Activated T-helper 1 cell treated with anti-CD3 and anti-CD28 coated beads, Interleukin-12 subunit alpha, Interleukin-12 subunit beta, Interleukin-2, Interleukin-4 antibody, amounts not matched to agents 30 ng/mL and 10 ng/mL and 1 ng/mL, durations not matched to agents 14 hours and 24 hours and 36 hours (primary cell): Measurements from ENCODE around the gene BMAL1. TPM values are rescaled to one million over a fixed set of nuclear protein-coding genes. Genes with fewer than 3 reads are reported as not detected.
"Not testable (repeated sequence)": the region's sequence is repeated elsewhere in the genome, so short reads cannot be mapped to it uniquely, and the experiment has no call there.

ENCODE experiments used
- DNase-seq: peaks from one replicate; pipeline ENCODE4 v3.0.0; 2021; ENCODE audit warnings: low spot score
- H3K27ac Mint-ChIP-seq: one replicate; pipeline ENCODE4 v1.8.0; 2021; ENCODE audit warnings: mild to moderate bottlenecking, mixed read lengths
- H3K27me3 Mint-ChIP-seq: one replicate; pipeline ENCODE4 v1.8.0; 2022; ENCODE audit warnings: mild to moderate bottlenecking, moderate library complexity, mixed read lengths; ENCODE audit not compliant: insufficient read depth
- H3K36me3 Mint-ChIP-seq: one replicate; pipeline ENCODE4 v1.8.0; 2021; ENCODE audit warnings: low read depth, mixed read lengths
- H3K4me1 Mint-ChIP-seq: one replicate; pipeline ENCODE4 v1.8.0; 2021; ENCODE audit warnings: low read depth, mixed read lengths
- H3K4me3 Mint-ChIP-seq: one replicate; pipeline ENCODE4 v1.8.0; 2021; ENCODE audit warnings: mild to moderate bottlenecking, moderate library complexity, mixed read lengths
- H3K9me3 Mint-ChIP-seq: one replicate; pipeline ENCODE4 v1.8.0; 2021; ENCODE audit warnings: mixed read lengths
- intact Hi-C: fragments of 100-400 bp; cut with micrococcal nuclease; formaldehyde crosslinking; loops from one replicate; pipeline ENCODE4 v1.15.1; 2024
- total RNA-seq: library from RNA; stranded (reverse); gene quantifications from 2 replicates; pipeline ENCODE4 v1.2.3, GENCODE V29; 2022

Gene BMAL1
- total RNA-seq, 1 donor from 2014 or later, result 33.6 TPM

DNA sequence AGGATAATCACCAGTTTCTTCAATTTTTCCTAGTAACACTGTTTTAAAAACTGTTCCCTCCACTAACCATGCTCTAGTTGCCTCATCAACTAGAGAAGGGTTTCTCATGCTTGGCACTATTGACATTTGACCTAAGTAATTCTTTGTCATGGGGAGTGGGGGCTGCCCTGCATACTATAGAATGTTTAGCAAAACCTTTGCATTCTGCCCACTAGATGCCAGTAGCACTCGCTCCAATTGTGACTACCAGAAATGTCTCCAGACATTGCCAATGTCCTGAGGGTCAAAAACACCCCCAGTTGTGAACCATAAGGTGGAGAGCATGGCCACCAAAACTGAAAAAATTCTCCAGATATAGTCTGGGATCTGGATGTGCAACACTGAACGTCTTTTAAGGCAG is 27.6 kb upstream of the BMAL1 start:
- Mint-ChIP-seq H3K4me1 (no peaks in the 10 kb centered on the region), H3K27me3 (peaks cover 19% of the 10 kb centered on the region), H3K27ac (no peak overlapping the region), H3K9me3 (no peaks in the 10 kb centered on the region), H3K4me3 (no peak overlapping the region), H3K36me3 (no peaks in the 10 kb centered on the region)
- intact Hi-C loops, result loop anchor here (1.0 kb wide), 1 partner anchor 94 kb away; no protein-coding TSS in a partner anchor
- DNase-seq, result no peak

DNA sequence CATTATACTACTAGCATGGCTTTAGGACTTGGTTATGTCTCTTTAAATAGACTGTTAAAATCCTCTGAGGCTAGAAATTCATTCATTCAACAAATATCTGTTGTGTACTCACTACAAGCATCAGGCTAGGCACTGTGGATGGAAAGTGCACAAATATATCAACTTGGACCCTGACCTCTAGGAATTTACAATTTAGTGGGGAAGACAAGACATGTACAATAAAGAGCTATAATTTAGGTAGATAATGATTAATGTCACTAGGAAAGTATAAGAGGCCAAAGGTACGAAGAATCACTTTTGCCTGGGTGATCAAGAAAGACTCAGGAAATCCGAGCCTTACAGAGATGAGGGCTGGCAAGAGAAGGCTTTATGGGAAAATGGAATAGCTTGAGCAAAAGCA is 25.6 kb upstream of the BMAL1 start:
- peaks cover 7% of the 10 kb centered on the region for H3K27me3 Mint-ChIP-seq
- no peak for DNase-seq
- no peak overlapping the region for H3K4me3 Mint-ChIP-seq
- H3K4me1 Mint-ChIP-seq, result no peaks in the 10 kb centered on the region
- no peaks in the 10 kb centered on the region for H3K9me3 Mint-ChIP-seq
- intact Hi-C loops, result no loop called here
- H3K27ac Mint-ChIP-seq, result no peak overlapping the region
- H3K36me3 Mint-ChIP-seq, result no peaks in the 10 kb centered on the region

GRCh38 chr11:13252438-13252837 is 25.2 kb upstream of the BMAL1 start:
- no peaks in the 10 kb centered on the region for H3K9me3 Mint-ChIP-seq
- no peak overlapping the region for H3K4me3 Mint-ChIP-seq
- intact Hi-C loops, result no loop called here

GRCh38 chr11:13256216-13256615 is 21.4 kb upstream of the BMAL1 start:
- intact Hi-C loops, result no loop called here
- peaks cover 6% of the 10 kb centered on the region for H3K27me3 Mint-ChIP-seq
- no peak for DNase-seq

More at GRCh38 chr11:13252438-13252837, 25.2 kb upstream of the BMAL1 start:
- H3K36me3 Mint-ChIP-seq, result no peaks in the 10 kb centered on the region
- H3K4me1 Mint-ChIP-seq, result no peaks in the 10 kb centered on the region
- no peak overlapping the region for H3K27ac Mint-ChIP-seq
- DNase-seq, result no peak
- H3K27me3 Mint-ChIP-seq, result peaks cover 3% of the 10 kb centered on the region

GRCh38 chr11:13258061-13258460 is 19.5 kb upstream of the BMAL1 start:
- DNase-seq, H3K27ac Mint-ChIP-seq, H3K9me3 Mint-ChIP-seq, H3K27me3 Mint-ChIP-seq, intact Hi-C loops, H3K4me3 Mint-ChIP-seq, H3K36me3 Mint-ChIP-seq: not testable (repeated sequence)
- H3K4me1 Mint-ChIP-seq, result peaks cover 14% of the 10 kb centered on the region

More at GRCh38 chr11:13256216-13256615, 21.4 kb upstream of the BMAL1 start:
- no peaks in the 10 kb centered on the region for H3K9me3 Mint-ChIP-seq
- no peak overlapping the region for H3K27ac Mint-ChIP-seq
- H3K36me3 Mint-ChIP-seq, result no peaks in the 10 kb centered on the region
- peaks cover 14% of the 10 kb centered on the region for H3K4me1 Mint-ChIP-seq
- no peak overlapping the region for H3K4me3 Mint-ChIP-seq

- Mint-ChIP-seq H3K27ac (no peak overlapping the region), H3K4me3 (no peak overlapping the region), H3K9me3 (no peaks in the 10 kb centered on the region), H3K27me3 (peaks cover 12% of the 10 kb centered on the region), H3K36me3 (no peaks in the 10 kb centered on the region), H3K4me1 (peaks cover 14% of the 10 kb centered on the region)
- intact Hi-C loops, result no loop called here
- DNase-seq, result no peak
These were observed 18.7 kb upstream of the BMAL1 start for GRCh38 chr11:13258855-13259254.

GRCh38 chr11:13259374-13259773 is 18.2 kb upstream of the BMAL1 start:
- intact Hi-C loops, result no loop called here
- Mint-ChIP-seq H3K4me3 (peak overlapping the region; percentile 12), H3K27me3 (peaks cover 15% of the 10 kb centered on the region), H3K9me3 (no peaks in the 10 kb centered on the region), H3K4me1 (peaks cover 14% of the 10 kb centered on the region), H3K36me3 (no peaks in the 10 kb centered on the region), H3K27ac (no peak overlapping the region)
- DNase-seq, result no peak

DNA sequence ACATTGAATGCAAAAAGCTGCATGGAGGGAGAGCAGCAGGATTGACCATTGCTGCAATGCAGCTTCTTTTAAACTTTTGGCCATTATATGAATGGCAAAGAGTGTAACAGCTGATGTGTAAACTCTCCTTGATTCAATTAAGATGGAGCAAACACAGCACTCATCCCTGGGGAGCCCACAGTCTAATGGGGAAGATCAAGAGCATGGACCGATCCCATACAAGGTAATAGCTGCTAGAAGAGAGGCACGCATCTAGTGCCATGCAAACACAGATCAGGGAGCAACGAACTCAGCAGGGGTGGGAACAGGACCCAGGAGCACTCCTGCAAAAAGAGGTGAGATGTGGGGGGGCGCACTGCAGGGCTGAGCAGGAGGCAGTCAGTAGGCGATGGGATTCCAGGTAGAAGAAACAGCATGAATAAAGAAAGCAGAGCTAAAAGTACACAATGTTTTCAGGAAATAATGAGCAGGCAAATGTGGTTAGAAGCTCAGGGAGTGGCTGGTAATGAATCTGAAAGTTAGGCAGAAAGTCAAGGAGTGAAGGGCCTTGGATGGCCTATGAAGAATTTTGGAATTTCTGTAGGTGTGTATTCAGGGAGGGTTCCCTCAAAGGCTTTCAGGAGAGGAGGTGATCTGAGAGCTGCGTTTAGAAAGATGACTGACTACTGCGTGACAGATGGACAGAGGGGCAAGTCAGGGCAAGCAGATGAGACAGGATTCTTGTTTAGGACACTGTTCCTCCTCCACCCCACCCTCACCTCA is 17.2 kb upstream of the BMAL1 start:
- DNase-seq, result no peak
- Mint-ChIP-seq H3K27ac (no peak overlapping the region), H3K36me3 (no peaks in the 10 kb centered on the region), H3K9me3 (no peaks in the 10 kb centered on the region), H3K4me3 (no peak overlapping the region), H3K27me3 (peaks cover 22% of the 10 kb centered on the region), H3K4me1 (peaks cover 14% of the 10 kb centered on the region)
- intact Hi-C loops, result no loop called here

- H3K4me3 Mint-ChIP-seq, result no peak overlapping the region
- H3K36me3 Mint-ChIP-seq, result no peaks in the 10 kb centered on the region
- H3K27me3 Mint-ChIP-seq, result peaks cover 29% of the 10 kb centered on the region
- peaks cover 14% of the 10 kb centered on the region for H3K4me1 Mint-ChIP-seq
- no peaks in the 10 kb centered on the region for H3K9me3 Mint-ChIP-seq
- no peak for DNase-seq
- H3K27ac Mint-ChIP-seq, result no peak overlapping the region
- intact Hi-C loops, result no loop called here
These were observed 16.5 kb upstream of the BMAL1 start for GRCh38 chr11:13260963-13261588.

- no peaks in the 10 kb centered on the region for H3K9me3 Mint-ChIP-seq
- H3K27ac Mint-ChIP-seq, result no peak overlapping the region
- peaks cover 34% of the 10 kb centered on the region for H3K27me3 Mint-ChIP-seq
- H3K4me1 Mint-ChIP-seq, result peaks cover 14% of the 10 kb centered on the region
- no peak for DNase-seq
- no peak overlapping the region for H3K4me3 Mint-ChIP-seq
- no peaks in the 10 kb centered on the region for H3K36me3 Mint-ChIP-seq
- intact Hi-C loops, result no loop called here
These were observed 16.0 kb upstream of the BMAL1 start for GRCh38 chr11:13261591-13262061.

DNA sequence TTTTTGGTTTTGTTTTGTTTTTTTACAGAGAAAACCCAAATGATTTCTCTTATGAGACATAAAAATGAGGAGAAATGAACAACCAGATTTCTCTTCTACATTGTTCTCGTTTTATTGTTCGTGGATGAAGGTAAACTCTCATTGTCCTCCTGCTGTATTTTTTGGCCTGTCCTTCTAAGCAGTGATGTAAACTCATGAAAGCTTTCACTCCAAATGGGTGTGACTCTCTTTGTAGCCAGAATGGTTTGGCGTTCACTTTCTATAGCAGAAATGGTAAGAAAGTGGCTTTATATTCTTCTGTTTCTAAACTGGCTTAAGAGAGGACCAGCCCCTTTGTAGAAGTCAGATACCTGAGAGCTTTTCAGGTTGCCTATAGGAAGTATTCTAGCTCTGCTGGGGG is 15.5 kb upstream of the BMAL1 start:
- Mint-ChIP-seq H3K27me3 (peaks cover 37% of the 10 kb centered on the region), H3K36me3 (no peaks in the 10 kb centered on the region), H3K9me3 (no peaks in the 10 kb centered on the region), H3K4me1 (peaks cover 14% of the 10 kb centered on the region), H3K27ac (no peak overlapping the region), H3K4me3 (no peak overlapping the region)
- no peak for DNase-seq
- intact Hi-C loops, result no loop called here

GRCh38 chr11:13268791-13269190 is 8.8 kb upstream of the BMAL1 start:
- Mint-ChIP-seq H3K27ac (no peak overlapping the region), H3K27me3 (peaks cover 69% of the 10 kb centered on the region)
- DNase-seq, result no peak

GRCh38 chr11:13269775-13270174 is 7.8 kb upstream of the BMAL1 start:
- intact Hi-C loops, result loop anchor here (10.0 kb wide), 2 partner anchors 1085 to 1425 kb away; partner anchors contain the start of genes RRAS2 and USP47
- no peak overlapping the region for H3K27ac Mint-ChIP-seq
- no peak for DNase-seq
- H3K36me3 Mint-ChIP-seq, result no peaks in the 10 kb centered on the region
- peaks cover 73% of the 10 kb centered on the region for H3K27me3 Mint-ChIP-seq
- H3K9me3 Mint-ChIP-seq, result no peaks in the 10 kb centered on the region
- H3K4me3 Mint-ChIP-seq, result no peak overlapping the region
- H3K4me1 Mint-ChIP-seq, result peaks cover 11% of the 10 kb centered on the region

More at GRCh38 chr11:13268791-13269190, 8.8 kb upstream of the BMAL1 start:
- Mint-ChIP-seq H3K36me3 (no peaks in the 10 kb centered on the region), H3K4me1 (peaks cover 11% of the 10 kb centered on the region), H3K4me3 (no peak overlapping the region), H3K9me3 (no peaks in the 10 kb centered on the region)
- intact Hi-C loops, result no loop called here
